ENCODE results near the gene SFT2D1.
A peak's percentile ranks its signal among the peaks of the same experiment; 100 is the strongest.

SFT2D1 gene

GRCh38 chr6:166277892-166278578, 64.3 kb downstream of the SFT2D1 start:
- no peak for DNase-seq (ENCODE audit: low spot score)

DNA sequence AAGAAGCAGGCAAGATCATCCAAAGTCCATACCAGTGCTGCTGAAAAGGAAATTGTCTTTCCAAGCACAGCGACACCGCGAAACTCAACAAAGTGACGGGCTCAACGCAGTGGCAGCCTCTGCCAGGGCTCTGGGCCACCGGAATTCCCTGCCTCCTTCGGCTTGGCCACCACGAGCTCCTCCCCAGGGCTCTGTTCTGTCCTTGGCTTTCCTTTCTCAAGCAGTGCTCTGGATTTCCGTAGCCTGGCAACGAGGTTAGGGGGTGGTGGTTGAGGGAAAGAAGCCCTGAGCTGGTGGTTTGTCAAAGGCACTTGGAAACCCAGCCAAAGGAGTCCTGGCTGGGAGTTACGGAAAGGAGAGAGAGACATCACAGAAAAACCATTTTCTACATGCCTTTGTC, 65.3 kb downstream of the SFT2D1 start:
- DNase-seq (ENCODE audit: low spot score) = no peak

- peak; percentile 28 for DNase-seq (ENCODE audit: low spot score)
Measured at GRCh38 chr6:166275714-166276166, 66.6 kb downstream of the SFT2D1 start.

DNA sequence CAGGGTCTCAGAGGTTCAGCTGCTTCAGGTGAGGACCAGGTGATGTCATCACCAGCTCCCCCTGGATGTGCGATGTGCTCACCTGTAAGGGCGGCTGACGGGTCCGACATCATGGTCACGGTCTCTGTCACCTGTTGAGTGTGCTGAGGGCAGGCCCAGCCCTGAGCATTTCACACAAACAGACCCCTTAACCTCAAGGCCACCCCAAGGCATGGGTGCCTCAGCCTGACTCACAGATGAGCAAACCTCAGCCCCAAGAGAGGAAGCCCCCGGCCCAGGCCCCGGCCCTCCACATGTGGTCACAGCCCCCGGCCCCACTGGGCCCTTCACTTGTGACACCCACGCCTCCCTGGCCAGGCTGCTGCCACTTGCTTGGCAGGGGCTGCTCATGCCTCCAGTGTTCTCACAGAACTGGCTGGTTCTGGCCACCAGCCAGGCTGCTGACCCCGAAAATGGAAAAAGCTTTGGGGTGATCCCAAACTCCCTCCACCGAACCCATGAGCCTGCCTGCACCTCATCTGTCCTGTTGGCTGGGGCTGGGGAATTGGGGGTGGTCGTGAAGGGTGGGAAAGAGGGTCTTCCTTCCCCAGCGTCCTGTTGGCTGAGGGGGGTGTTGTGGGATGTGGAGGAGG, 67.5 kb downstream of the SFT2D1 start:
- DNase-seq (ENCODE audit: low spot score) = no peak

GRCh38 chr6:166274163-166274562, 68.2 kb downstream of the SFT2D1 start:
- DNase-seq (ENCODE audit: low spot score) = no peak

GRCh38 chr6:166271376-166271765, 71.0 kb downstream of the SFT2D1 start:
- no peak for DNase-seq (ENCODE audit: low spot score)

GRCh38 chr6:166270706-166271375, 71.5 kb downstream of the SFT2D1 start:
- DNase-seq (ENCODE audit: low spot score) = no peak
